GM12801 (cell line): Measurements from ENCODE around the gene DHRS7C.

Experiments
- CTCF ChIP-seq: IDR thresholded peaks from one replicate; pipeline ENCODE4 v1.5.1; 2011; ENCODE audit warnings: control low read depth; ENCODE audit not compliant: insufficient read length; ENCODE audit errors: extremely low read depth

DHRS7C gene

GRCh38 chr17:9817086-9817485 is 25.7 kb upstream of the DHRS7C start:
- no peak for TF ChIP-seq CTCF

GRCh38 chr17:9816472-9816871 is 25.1 kb upstream of the DHRS7C start:
- no peak for TF ChIP-seq CTCF

GRCh38 chr17:9814337-9814945 is 23.0 kb upstream of the DHRS7C start:
- no peak for TF ChIP-seq CTCF

- TF ChIP-seq CTCF: no peak
These were observed 21.8 kb upstream of the DHRS7C start for GRCh38 chr17:9813166-9813565.

- no peak for TF ChIP-seq CTCF
These were observed 20.1 kb upstream of the DHRS7C start for GRCh38 chr17:9811537-9811936.

- no peak for TF ChIP-seq CTCF
These were observed 19.7 kb upstream of the DHRS7C start for GRCh38 chr17:9811086-9811485.

- no peak for TF ChIP-seq CTCF
These were observed 18.9 kb upstream of the DHRS7C start for GRCh38 chr17:9810100-9810949.
